DMS114 treated with DMSO at 0.1 percent for 48 hours (cell line): Measurements from ENCODE around the gene PFDN6.
"Not testable (repeated sequence)": the region's sequence is repeated elsewhere in the genome, so short reads cannot be mapped to it uniquely, and the experiment has no call there.

ENCODE experiments used
- DNase-seq: peaks from one replicate; lab custom pipeline; 2025; ENCODE audit not compliant: unreplicated experiment; lab: John Stamatoyannopoulos, UW

PFDN6 gene

GRCh38 chr6:33273129-33273923 lies 16.1 kb upstream of the PFDN6 start:
- peak; percentile 32 for DNase-seq

DNA sequence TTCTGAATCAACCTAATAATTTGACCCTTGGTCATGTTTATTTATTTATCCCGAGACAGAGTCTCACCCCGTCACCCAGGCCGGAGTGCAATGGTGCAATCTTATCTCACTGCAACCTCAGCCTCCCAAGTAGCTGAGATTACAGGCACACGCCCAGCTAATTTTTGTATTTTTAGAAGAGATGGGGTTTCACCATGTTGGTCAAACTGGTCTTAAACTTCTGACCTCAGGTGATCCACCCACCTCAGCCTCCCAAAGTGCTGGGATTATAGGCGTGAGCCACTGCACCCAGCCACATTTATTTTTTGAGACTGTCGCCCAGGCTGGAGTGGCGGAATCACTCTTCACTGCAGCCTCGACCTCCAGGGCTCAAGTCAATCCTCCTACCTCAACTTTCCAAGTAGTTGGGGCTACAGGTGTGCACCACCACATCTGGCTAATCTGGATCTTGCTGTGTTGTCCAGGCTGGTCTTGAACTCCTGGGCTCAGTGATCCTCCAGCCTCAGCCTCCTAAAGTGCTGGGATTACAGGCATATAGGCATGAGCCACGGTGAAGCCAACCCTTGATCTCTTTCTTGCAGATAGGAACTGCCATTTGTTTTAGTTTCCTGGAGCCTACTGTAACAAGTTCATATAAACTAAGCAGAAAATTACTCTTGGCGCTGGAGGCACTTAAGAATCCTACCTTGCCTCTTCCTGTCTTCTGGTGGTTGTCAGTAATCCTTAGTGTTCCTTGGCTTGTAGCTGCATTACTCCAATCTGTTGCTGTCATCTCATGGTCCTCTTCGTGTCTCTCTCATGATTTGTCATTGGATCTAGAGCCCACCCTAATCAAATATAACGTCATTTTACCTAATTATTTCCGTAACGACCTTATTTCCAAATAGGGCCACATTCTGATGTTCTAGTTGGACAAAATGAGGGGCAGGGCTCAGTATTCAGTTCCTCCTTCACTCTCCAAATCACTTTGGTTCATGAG lies 15.2 kb upstream of the PFDN6 start:
- DNase-seq: peak; percentile 20

- DNase-seq: not testable (repeated sequence)
Measured at GRCh38 chr6:33275795-33276580, 13.4 kb upstream of the PFDN6 start.

DNA sequence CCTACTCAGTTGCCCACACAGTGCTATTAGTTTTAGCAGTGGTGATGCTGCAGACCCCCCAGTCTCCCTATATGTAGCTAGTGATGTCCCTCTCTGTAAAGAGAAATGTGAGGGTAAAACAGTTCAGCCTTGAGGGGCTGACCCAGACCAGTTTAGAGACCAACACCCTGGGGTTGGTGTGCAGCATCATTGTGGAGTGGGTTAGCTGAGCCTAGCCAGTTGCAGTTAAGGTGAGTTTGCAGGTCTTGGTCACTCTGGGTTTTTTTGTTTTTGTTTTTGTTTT lies 12.9 kb upstream of the PFDN6 start:
- DNase-seq: peak; percentile 77

DNA sequence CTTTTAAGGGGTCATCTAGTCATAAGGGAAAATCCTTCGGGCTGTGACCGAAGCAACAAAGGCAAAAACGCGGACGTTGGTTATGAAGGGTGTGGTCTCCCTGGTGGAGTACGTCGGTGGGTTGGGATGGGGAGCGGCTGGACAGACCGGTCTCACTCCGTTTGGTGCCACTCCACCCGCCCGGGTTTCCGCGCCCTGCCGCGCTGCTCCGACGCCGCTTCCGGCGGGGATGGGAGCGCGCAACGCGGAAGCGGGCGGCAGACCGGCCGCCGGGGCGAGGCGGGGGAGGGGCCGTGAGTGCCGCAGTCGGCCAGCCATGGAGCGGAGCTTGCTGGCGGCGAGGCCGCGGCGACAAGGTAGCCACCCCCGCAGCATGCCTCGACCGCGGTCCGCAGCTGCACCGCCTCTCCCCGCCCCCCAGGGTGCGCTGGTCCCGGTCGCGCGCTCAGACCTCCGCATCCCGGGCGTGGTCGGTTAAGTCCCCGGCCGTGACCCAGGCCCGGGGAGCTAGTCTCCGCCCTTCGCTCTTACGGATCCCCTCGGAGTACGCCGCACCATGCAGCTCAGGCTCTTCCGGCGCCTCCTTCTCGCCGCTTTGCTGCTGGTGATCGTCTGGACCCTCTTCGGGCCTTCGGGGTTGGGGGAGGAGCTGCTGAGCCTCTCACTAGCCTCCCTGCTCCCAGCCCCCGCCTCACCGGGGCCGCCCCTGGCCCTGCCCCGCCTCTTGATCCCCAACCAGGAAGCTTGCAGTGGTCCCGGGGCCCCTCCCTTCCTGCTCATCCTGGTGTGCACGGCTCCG lies 12.3 kb upstream of the PFDN6 start, which contains the start of gene B3GALT4:
B3GALT4 (plus strand) TSS at position 260 of the 799 bp plus-strand sequence; CDS start at position 557, 297 bp downstream.
- peak; percentile 87 for DNase-seq

- no peak for DNase-seq
Measured at GRCh38 chr6:33277663-33278391, 11.6 kb upstream of the PFDN6 start.

- peak; percentile 36 for DNase-seq
Measured at GRCh38 chr6:33278392-33278741, 11.0 kb upstream of the PFDN6 start.

DNA sequence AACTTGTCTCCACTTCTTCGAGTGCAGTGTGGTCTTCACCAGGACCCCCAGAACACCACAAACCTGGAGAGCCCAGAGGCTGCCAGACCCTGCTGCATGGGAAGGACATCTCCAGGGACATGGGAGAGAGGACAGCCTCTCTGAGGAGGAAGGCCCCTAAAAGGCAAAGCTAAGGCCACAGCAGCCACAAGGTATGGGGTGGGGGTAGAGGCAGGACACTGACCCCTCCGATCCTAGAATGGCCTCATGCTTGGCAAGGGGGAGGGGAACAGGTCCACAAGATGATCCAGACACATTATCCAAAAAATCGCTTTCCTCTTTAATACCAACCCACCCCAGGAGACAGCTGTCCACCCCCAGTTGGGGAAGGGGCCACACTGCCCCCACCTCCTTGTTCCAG lies 10.6 kb upstream of the PFDN6 start:
- DNase-seq: no peak

GRCh38 chr6:33279257-33279695 lies 10.1 kb upstream of the PFDN6 start:
- no peak for DNase-seq

GRCh38 chr6:33279971-33280511 lies 9.4 kb upstream of the PFDN6 start:
- DNase-seq: peak; percentile 78

GRCh38 chr6:33280539-33280938 lies 8.9 kb upstream of the PFDN6 start:
- no peak for DNase-seq

GRCh38 chr6:33285214-33285613 lies 4.2 kb upstream of the PFDN6 start:
- not testable (repeated sequence) for DNase-seq

DNA sequence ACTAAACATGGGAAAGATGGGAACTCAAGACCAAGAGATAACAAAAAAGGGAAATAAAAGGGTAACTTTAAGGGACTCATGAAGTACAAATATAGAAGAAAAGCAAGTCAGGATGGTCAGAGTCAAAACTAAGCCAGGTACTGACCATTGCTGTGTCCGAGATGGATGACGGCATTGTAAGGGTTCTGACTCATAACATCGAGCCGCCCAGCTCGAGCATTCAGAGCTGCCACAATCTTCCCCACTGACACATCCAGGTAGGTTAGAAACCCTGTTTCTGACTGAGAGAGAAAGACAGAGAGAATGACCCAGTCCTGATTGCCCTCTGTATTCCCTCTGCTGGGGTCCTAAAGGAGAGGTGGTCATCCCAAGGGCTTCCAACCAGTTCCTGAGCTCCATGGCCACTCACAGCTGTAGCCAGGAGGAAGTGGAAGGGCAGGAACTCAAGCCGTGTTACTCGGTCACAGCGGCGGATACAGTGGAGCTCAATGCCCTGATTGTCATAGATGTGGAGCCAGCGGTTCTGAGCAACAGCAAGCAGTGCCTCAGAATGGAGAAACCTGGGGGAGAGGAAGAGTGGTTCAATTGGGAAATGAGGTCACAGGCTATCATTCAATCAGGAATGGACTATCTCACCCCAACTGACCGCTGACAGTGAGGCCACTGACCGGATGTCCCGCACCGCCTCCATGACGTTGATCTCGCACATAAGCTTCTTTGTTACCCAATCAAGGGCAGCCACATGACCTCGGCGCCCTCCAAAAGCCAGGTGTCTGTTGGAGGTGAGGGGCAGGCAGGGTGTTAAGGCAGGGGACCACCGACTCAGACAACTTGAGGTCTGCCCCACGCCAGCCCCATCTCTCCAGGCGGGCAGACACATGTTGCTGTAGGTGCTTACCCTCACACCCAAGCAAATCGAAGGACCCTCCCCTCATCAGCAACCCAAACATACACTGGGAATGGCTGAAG lies 2.2 kb upstream of the PFDN6 start:
- DNase-seq: no peak

DNA sequence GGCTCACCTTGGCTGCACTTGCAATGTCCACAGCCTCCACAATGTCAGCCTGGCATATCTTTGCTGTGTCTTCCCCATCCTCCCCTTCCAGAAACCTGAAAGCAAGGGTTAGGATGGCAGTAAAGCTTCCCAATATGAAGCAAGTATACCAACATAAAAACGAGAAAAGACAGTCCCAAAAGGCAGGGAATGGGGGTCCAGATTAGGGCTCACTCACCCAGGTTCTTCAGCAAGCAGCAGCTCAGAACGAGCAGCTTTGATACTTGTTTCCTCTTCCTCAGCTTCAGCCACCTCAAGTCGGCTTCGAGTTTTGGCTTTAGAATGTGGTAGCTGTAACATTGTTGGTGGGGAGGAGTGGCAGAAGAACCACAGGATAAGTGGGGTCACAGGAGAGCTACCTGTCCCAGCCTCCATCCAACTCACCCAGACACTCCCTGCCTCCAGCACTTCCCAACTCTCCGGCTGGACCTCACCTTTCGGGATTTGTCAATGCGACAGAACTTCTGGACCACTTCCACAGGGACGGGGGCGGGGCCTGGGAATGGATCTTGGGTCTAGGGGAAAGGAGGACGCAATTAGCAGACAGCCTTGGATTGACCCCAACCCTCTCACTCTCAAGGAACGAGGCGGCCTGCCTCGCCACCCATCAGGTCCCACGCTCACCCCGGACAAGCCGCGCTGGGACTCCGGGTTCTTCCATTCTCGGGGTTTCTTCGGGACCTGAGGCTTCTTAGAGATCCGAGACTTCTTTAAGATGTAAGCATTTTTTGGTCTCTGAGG lies 1.1 kb upstream of the PFDN6 start:
- no peak for DNase-seq

GRCh38 chr6:33289784-33290315 lies 449 bp downstream of the PFDN6 start:
- no peak for DNase-seq

DNA sequence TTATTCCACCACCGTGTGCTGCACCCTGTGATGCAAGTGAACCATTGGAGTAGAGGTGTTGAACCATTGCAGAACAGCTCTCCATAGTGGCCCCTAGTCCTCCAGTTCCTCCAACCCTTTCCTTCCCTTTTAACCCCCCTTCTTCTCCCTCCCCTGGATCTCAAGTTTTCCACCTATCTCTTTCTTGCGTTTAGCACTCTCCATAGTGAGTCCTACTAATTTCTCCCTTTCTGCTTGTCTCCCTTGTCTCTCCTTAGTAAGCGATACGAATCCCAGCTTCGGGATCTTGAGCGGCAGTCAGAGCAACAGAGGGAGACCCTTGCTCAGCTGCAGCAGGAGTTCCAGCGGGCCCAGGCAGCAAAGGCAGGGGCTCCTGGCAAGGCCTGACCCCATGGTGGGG lies 1.1 kb downstream of the PFDN6 start:
- DNase-seq: no peak

- DNase-seq: no peak
Measured at GRCh38 chr6:33292996-33293682, 3.7 kb downstream of the PFDN6 start.
